Muscle of leg (tissue), 11 donors: ENCODE results near the gene PTH1R. TPM values are rescaled to one million over a fixed set of nuclear protein-coding genes. Genes with fewer than 3 reads are reported as not detected.

Experiments used
- DNase-seq: peaks from one replicate; pipeline ENCODE4 v3.0.0; 2013
- H3K27ac ChIP-seq: one replicate; pipeline ENCODE4 v1.5.1; 2013; ENCODE audit warnings: mild to moderate bottlenecking, low read length, control low read depth
- H3K27me3 ChIP-seq: one replicate; pipeline ENCODE4 v1.6.1; 2013; ENCODE audit warnings: low read length; ENCODE audit not compliant: control insufficient read depth, insufficient read depth
- H3K36me3 ChIP-seq: one replicate; pipeline ENCODE4 v1.6.1; 2013; ENCODE audit warnings: low read length; ENCODE audit not compliant: control insufficient read depth, insufficient read depth
- H3K4me1 ChIP-seq: one replicate; pipeline ENCODE4 v1.6.1; 2013; ENCODE audit warnings: low read length; ENCODE audit not compliant: control insufficient read depth, insufficient read depth
- H3K4me3 ChIP-seq: one replicate; pipeline ENCODE4 v1.5.1; 2013; ENCODE audit warnings: low read length, control low read depth
- H3K9me3 ChIP-seq: replicated peaks from 2 replicates; pipeline ENCODE4 v1.6.1; 2013; ENCODE audit warnings: low read depth, low read length; ENCODE audit not compliant: control insufficient read depth
- WGBS: methylation state at CpG from one replicate; pipeline ENCODE4 v1.1.5; 2013; ENCODE audit warnings: missing lambda C conversion rate; ENCODE audit not compliant: insufficient coverage; 5-methylcytosine and 5-hydroxymethylcytosine counted together
- polyA plus RNA-seq, 8 donors: library from polyadenylated mRNA; unstranded; fragments of 120-200 nt; gene quantifications; one replicate each; pipeline versions ENCODE4 v1.2.1 to v1.2.3, GENCODE V29; 2013; ENCODE audit warnings: inconsistent platforms in 1 of 8, low replicate concordance in 1 of 8; ENCODE audit not compliant: insufficient read length in 8 of 8, insufficient read depth in 1 of 8
- total RNA-seq: library from RNA; stranded (reverse); fragments of 120-200 nt; gene quantifications from one replicate; pipeline ENCODE4 v1.2.4, GENCODE V29; 2013

PTH1R gene
- total and polyA plus RNA-seq, 9 donors: 7.1 to 26.8 (median 11.4) TPM

GRCh38 chr3:46863261-46863782 lies 14.2 kb upstream of the PTH1R start, which contains the start of gene MYL3:
Gene MYL3 (minus strand): TSS chr3:46863444. CDS start chr3:46863390, 54 bp downstream.
- Histone ChIP-seq H3K9me3 (no peaks in the 10 kb centered on the region), H3K4me3 (peak within 1 kb of the TSS; percentile 13), H3K36me3 (no peaks in the 10 kb centered on the region), H3K27ac (peak within 1 kb of the TSS; percentile 60), H3K27me3 (peaks cover 4% of the 10 kb centered on the region), H3K4me1 (peaks cover 62% of the 10 kb centered on the region)
- DNase-seq: no peak
- WGBS: no CpG with 5 or more reads among the region's 7 CpGs

- Histone ChIP-seq H3K4me3 (no peak overlapping the region), H3K27ac (no peak overlapping the region), H3K9me3 (no peaks in the 10 kb centered on the region), H3K36me3 (no peaks in the 10 kb centered on the region), H3K27me3 (no peaks in the 10 kb centered on the region), H3K4me1 (peaks cover 68% of the 10 kb centered on the region)
- whole genome bisulfite sequencing: 76% methylated on average over 8 of the region's 10 CpGs
- DNase-seq: no peak
Observed at GRCh38 chr3:46864061-46864881, 13.2 kb upstream of the PTH1R start.

- Histone ChIP-seq H3K4me1 (peaks cover 68% of the 10 kb centered on the region), H3K27ac (no peak overlapping the region), H3K36me3 (no peaks in the 10 kb centered on the region), H3K4me3 (no peak overlapping the region), H3K9me3 (no peaks in the 10 kb centered on the region), H3K27me3 (peaks cover 1% of the 10 kb centered on the region)
- WGBS: 24% methylated on average over 7 of the region's 12 CpGs
- no peak for DNase-seq
Observed at GRCh38 chr3:46865031-46865507, 12.5 kb upstream of the PTH1R start.

GRCh38 chr3:46865546-46865945 lies 12.0 kb upstream of the PTH1R start:
- no peak for DNase-seq
- peaks cover 5% of the 10 kb centered on the region for H3K27me3 ChIP-seq
- 67% methylated on average over 1 of the region's 2 CpGs for WGBS
- no peak overlapping the region for H3K4me3 ChIP-seq
- no peaks in the 10 kb centered on the region for H3K9me3 ChIP-seq
- H3K36me3 ChIP-seq: no peaks in the 10 kb centered on the region
- no peak overlapping the region for H3K27ac ChIP-seq
- H3K4me1 ChIP-seq: peaks cover 68% of the 10 kb centered on the region

- WGBS: 82% methylated on average over 8 of the region's 11 CpGs
- H3K4me1 ChIP-seq: peaks cover 68% of the 10 kb centered on the region
- no peak overlapping the region for H3K4me3 ChIP-seq
- H3K27me3 ChIP-seq: peaks cover 6% of the 10 kb centered on the region
- no peaks in the 10 kb centered on the region for H3K36me3 ChIP-seq
- no peaks in the 10 kb centered on the region for H3K9me3 ChIP-seq
- H3K27ac ChIP-seq: no peak overlapping the region
- no peak for DNase-seq
Observed at GRCh38 chr3:46866032-46866595, 11.4 kb upstream of the PTH1R start.

GRCh38 chr3:46866720-46867549 lies 10.6 kb upstream of the PTH1R start:
- 49% methylated on average over 10 of the region's 15 CpGs for WGBS
- peak; percentile 68 for DNase-seq
- Histone ChIP-seq H3K27ac (no peak overlapping the region), H3K4me1 (peaks cover 69% of the 10 kb centered on the region), H3K4me3 (no peak overlapping the region), H3K36me3 (no peaks in the 10 kb centered on the region), H3K9me3 (no peaks in the 10 kb centered on the region), H3K27me3 (peaks cover 14% of the 10 kb centered on the region)

GRCh38 chr3:46867550-46867898 lies 10.0 kb upstream of the PTH1R start:
- Histone ChIP-seq H3K9me3 (no peaks in the 10 kb centered on the region), H3K27ac (no peak overlapping the region), H3K36me3 (no peaks in the 10 kb centered on the region), H3K4me3 (no peak overlapping the region), H3K27me3 (peaks cover 17% of the 10 kb centered on the region), H3K4me1 (peaks cover 68% of the 10 kb centered on the region)
- 17% methylated on average over 15 of the region's 15 CpGs for WGBS
- peak; percentile 90 for DNase-seq

GRCh38 chr3:46868287-46868686 lies 9.2 kb upstream of the PTH1R start:
- peaks cover 68% of the 10 kb centered on the region for H3K4me1 ChIP-seq
- no peak for DNase-seq
- H3K36me3 ChIP-seq: no peaks in the 10 kb centered on the region
- no peak overlapping the region for H3K4me3 ChIP-seq
- peaks cover 25% of the 10 kb centered on the region for H3K27me3 ChIP-seq
- WGBS: 73% methylated on average over 3 of the region's 8 CpGs
- H3K9me3 ChIP-seq: no peaks in the 10 kb centered on the region
- H3K27ac ChIP-seq: no peak overlapping the region

- no peaks in the 10 kb centered on the region for H3K9me3 ChIP-seq
- peaks cover 71% of the 10 kb centered on the region for H3K4me1 ChIP-seq
- 73% methylated on average over 5 of the region's 7 CpGs for WGBS
- peaks cover 25% of the 10 kb centered on the region for H3K27me3 ChIP-seq
- no peaks in the 10 kb centered on the region for H3K36me3 ChIP-seq
- no peak overlapping the region for H3K27ac ChIP-seq
- DNase-seq: no peak
- no peak overlapping the region for H3K4me3 ChIP-seq
Observed at GRCh38 chr3:46868948-46869347, 8.6 kb upstream of the PTH1R start.

- no peaks in the 10 kb centered on the region for H3K36me3 ChIP-seq
- no peak overlapping the region for H3K27ac ChIP-seq
- no peak for DNase-seq
- WGBS: 76% methylated on average over 7 of the region's 10 CpGs
- no peaks in the 10 kb centered on the region for H3K9me3 ChIP-seq
- H3K27me3 ChIP-seq: peaks cover 25% of the 10 kb centered on the region
- peaks cover 71% of the 10 kb centered on the region for H3K4me1 ChIP-seq
- no peak overlapping the region for H3K4me3 ChIP-seq
Observed at GRCh38 chr3:46869440-46869839, 8.1 kb upstream of the PTH1R start.
